Chondrocyte (in vitro differentiated cells): ENCODE data around the gene SYNJ2. TPM values are rescaled to one million over a fixed set of nuclear protein-coding genes. Genes with fewer than 3 reads are reported as not detected.
A peak's percentile ranks its signal among the peaks of the same experiment; 100 is the strongest.
"Not testable (repeated sequence)": the region's sequence is repeated elsewhere in the genome, so short reads cannot be mapped to it uniquely, and the experiment has no call there.

Experiments
- DNase-seq: peaks from one replicate; pipeline ENCODE4 v3.0.0; 2021; ENCODE audit warnings: mixed read lengths, low spot score
- H3K27ac Mint-ChIP-seq: one replicate; pipeline ENCODE4 v1.8.0; 2021; ENCODE audit warnings: mild to moderate bottlenecking, moderate library complexity, mixed read lengths; ENCODE audit not compliant: unreplicated experiment
- H3K27me3 Mint-ChIP-seq: 2 replicates; pipeline ENCODE4 v1.8.0; 2021; ENCODE audit warnings: low read depth, mixed read lengths
- H3K36me3 Mint-ChIP-seq: 2 replicates; pipeline ENCODE4 v1.8.0; 2021; ENCODE audit warnings: low read depth, mixed read lengths
- H3K4me1 Mint-ChIP-seq: 2 replicates; pipeline ENCODE4 v1.8.0; 2021; ENCODE audit warnings: low read depth, mild to moderate bottlenecking, mixed read lengths
- H3K4me3 Mint-ChIP-seq: one replicate; pipeline ENCODE4 v1.8.0; 2021; ENCODE audit warnings: mild to moderate bottlenecking, moderate library complexity, mixed read lengths; ENCODE audit not compliant: unreplicated experiment
- H3K9me3 Mint-ChIP-seq: 2 replicates; pipeline ENCODE4 v1.8.0; 2021; ENCODE audit warnings: low read depth, mixed read lengths
- CTCF ChIP-seq: fragments of 200-600 bp; sonication (generic); IDR thresholded peaks from 2 replicates; pipeline ENCODE4 v1.5.0; 2021; ENCODE audit warnings: antibody characterized with exemption, mild to moderate bottlenecking, moderate library complexity
- long read RNA-seq: library from polyadenylated mRNA; stranded (forward); transcript quantifications from one replicate; pipeline ENCODE4 v2.0.0, GENCODE V29; 2021
- total RNA-seq: library from RNA; stranded (reverse); gene quantifications from 3 replicates; pipeline ENCODE4 v1.2.1, GENCODE V29; 2021

SYNJ2 gene
- 29.2 to 54.5 TPM (median 53.1 TPM) in 3 replicates for total RNA-seq
- long read RNA-seq, full-length matches to known transcripts, result 25 of 69 reads
- long read RNA-seq, partial matches to known transcripts, result 37 of 69 reads
- long read RNA-seq, other reads (novel, unspliced or antisense), result 7 of 69 reads

GRCh38 chr6:157981395-157982101 is at the start of gene SYNJ2:
SYNJ2 (plus strand) TSS chr6:157981863; CDS start chr6:157981962, 99 bp downstream.
- H3K27me3 Mint-ChIP-seq, result no peaks in the 10 kb centered on the region
- H3K4me1 Mint-ChIP-seq, result peaks cover 44% of the 10 kb centered on the region
- peak; percentile 78 for TF ChIP-seq CTCF
- peak within 1 kb of the TSS; percentile 67 for H3K27ac Mint-ChIP-seq
- peak within 1 kb of the TSS; percentile 87 for H3K4me3 Mint-ChIP-seq
- no peaks in the 10 kb centered on the region for H3K9me3 Mint-ChIP-seq
- DNase-seq, result peak; percentile 82
- H3K36me3 Mint-ChIP-seq, result no peaks in the 10 kb centered on the region

DNA sequence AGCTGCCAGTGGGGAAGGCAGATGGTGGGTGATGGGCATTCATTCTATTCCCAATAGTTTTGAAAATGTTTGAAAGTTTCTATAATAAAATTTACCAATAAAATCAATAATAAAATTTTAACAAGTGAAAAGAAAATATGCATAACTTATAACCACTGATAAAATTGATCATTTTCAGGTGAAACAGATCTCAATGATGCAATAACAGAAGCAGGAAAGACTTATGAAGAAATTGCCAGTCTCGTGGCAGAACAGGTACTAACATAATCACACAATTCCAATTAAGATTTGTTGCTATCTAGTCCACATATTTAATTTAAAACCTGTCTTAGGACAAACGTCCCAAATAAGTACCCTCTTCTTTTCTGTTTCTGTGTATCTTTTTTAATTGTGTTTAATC is 45.9 kb upstream of the SYNJ2 start:
- Mint-ChIP-seq H3K9me3 (no peaks in the 10 kb centered on the region), H3K36me3 (peaks cover 35% of the 10 kb centered on the region), H3K27ac (no peak overlapping the region), H3K4me1 (no peaks in the 10 kb centered on the region), H3K4me3 (no peak overlapping the region), H3K27me3 (no peaks in the 10 kb centered on the region)
- TF ChIP-seq CTCF, result no peak
- DNase-seq, result no peak

- Mint-ChIP-seq H3K36me3 (peaks cover 34% of the 10 kb centered on the region), H3K4me1 (no peaks in the 10 kb centered on the region), H3K4me3 (no peak overlapping the region), H3K9me3 (no peaks in the 10 kb centered on the region), H3K27ac (no peak overlapping the region), H3K27me3 (no peaks in the 10 kb centered on the region)
- no peak for DNase-seq
- no peak for TF ChIP-seq CTCF
Measured at GRCh38 chr6:157937318-157937717, 44.3 kb upstream of the SYNJ2 start.

DNA sequence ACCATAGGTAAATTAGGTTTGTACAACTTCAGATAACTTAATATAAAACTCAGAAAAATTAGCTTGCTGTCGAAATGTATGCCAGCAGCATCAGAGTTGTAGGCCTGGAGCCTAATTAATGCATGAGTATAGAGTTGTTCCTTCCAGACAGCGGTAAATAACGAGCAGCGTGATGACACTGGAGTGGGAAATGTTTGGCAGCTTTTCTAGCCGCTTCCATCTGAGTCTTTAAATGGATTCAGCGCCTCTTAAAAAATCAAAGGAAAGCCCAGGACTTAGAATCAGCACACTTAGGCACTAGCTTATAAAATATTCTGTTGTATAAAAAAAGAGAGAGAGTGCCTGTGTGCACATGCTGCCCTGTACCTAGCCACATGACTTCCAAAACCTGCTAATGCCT is 43.7 kb upstream of the SYNJ2 start:
- no peaks in the 10 kb centered on the region for H3K4me1 Mint-ChIP-seq
- no peak for TF ChIP-seq CTCF
- no peaks in the 10 kb centered on the region for H3K27me3 Mint-ChIP-seq

GRCh38 chr6:157940375-157941036 is 41.2 kb upstream of the SYNJ2 start:
- H3K9me3 Mint-ChIP-seq, H3K27me3 Mint-ChIP-seq, DNase-seq, H3K4me1 Mint-ChIP-seq, H3K27ac Mint-ChIP-seq, H3K4me3 Mint-ChIP-seq: not testable (repeated sequence)
- peaks cover 42% of the 10 kb centered on the region for H3K36me3 Mint-ChIP-seq

More for the DNA sequence above, 43.7 kb upstream of the SYNJ2 start:
- Mint-ChIP-seq H3K36me3 (peaks cover 34% of the 10 kb centered on the region), H3K4me3 (no peak overlapping the region), H3K27ac (no peak overlapping the region), H3K9me3 (no peaks in the 10 kb centered on the region)
- no peak for DNase-seq
